Heart left ventricle (tissue), 13 donors: ENCODE results near the gene MED25.

Experiments
- POLR2A ChIP-seq, 2 donors: fragments of 450-650 bp; IDR thresholded peaks; one replicate each; pipeline ENCODE4 v1.6.1; 2017; ENCODE audit warnings: antibody characterized with exemption in 2 of 2, mild to moderate bottlenecking in 2 of 2, moderate library complexity in 2 of 2
- TF ChIP-seq, protein P1 (sequence below), 12 donors: fragments of 200-600 bp; sonication (generic) in 4 of 12; IDR thresholded peaks; one replicate each; pipeline versions ENCODE4 v1.5.0 to v1.8.0; 2018 to 2022; ENCODE audit warnings: antibody characterized with exemption in 12 of 12, mild to moderate bottlenecking in 5 of 12
- donor health status: ischemic (EF 13 %, LVEDD 7.1; RV severe dilation, severe dysfunction).
- donor health status: DM: no; HTN: yes; CAD: no.
- donor health status: DM: no; HTN: no; CAD: no.
- donor health status: ischemic (EF 25% LVEDD 6.9; RV normal size, moderate dysfunction).
- donor health status: ischemic (EF 25% LVEDD 5.7; RV mildly dilated, moderate dysfunction).
- donor health status: ischemic (EF 35%, LVEDD 5.7; RV mildly dilated, moderate dysfunction).
- donor health status: nonischemic (EF 11% LVEDD 7.7; RV severe dilation, severe dysfunction).
- donor health status: DM: yes; HTN: yes; CAD: no.
- donor health status: PGD.
- donor health status: ischemic (EF 29% LVEDD 5.4; RV normal size, mild dysfunction).
- donor health status: nonischemic (EF 23%, LVEDD 6.1; RV moderate dilation, normal function).

GRCh38 chr19:49792829-49793560, 25.1 kb upstream of the MED25 start:
- TF ChIP-seq, protein P1, sequence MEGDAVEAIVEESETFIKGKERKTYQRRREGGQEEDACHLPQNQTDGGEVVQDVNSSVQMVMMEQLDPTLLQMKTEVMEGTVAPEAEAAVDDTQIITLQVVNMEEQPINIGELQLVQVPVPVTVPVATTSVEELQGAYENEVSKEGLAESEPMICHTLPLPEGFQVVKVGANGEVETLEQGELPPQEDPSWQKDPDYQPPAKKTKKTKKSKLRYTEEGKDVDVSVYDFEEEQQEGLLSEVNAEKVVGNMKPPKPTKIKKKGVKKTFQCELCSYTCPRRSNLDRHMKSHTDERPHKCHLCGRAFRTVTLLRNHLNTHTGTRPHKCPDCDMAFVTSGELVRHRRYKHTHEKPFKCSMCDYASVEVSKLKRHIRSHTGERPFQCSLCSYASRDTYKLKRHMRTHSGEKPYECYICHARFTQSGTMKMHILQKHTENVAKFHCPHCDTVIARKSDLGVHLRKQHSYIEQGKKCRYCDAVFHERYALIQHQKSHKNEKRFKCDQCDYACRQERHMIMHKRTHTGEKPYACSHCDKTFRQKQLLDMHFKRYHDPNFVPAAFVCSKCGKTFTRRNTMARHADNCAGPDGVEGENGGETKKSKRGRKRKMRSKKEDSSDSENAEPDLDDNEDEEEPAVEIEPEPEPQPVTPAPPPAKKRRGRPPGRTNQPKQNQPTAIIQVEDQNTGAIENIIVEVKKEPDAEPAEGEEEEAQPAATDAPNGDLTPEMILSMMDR (IDR thresholded peaks at IDR 0.05): no peak
- no peak for TF ChIP-seq POLR2A (IDR thresholded peaks at IDR 0.05)
